Mesodermal cell (in vitro differentiated cells): Measurements from ENCODE around the gene AKR1E2.

Source experiments
- H3K27ac ChIP-seq: 2 replicates; pipeline ENCODE4 v1.7.0; 2013; ENCODE audit warnings: mild to moderate bottlenecking, low read depth, low read length, moderate library complexity; ENCODE audit not compliant: severe bottlenecking
- H3K36me3 ChIP-seq: 2 replicates; pipeline ENCODE4 v1.7.1; 2013; ENCODE audit warnings: mild to moderate bottlenecking, low read length, moderate library complexity; ENCODE audit not compliant: control insufficient read depth, insufficient read depth
- H3K4me1 ChIP-seq: one replicate; pipeline ENCODE4 v1.7.1; 2013; ENCODE audit warnings: mild to moderate bottlenecking, low read length; ENCODE audit not compliant: insufficient read depth, control insufficient read depth, poor library complexity, severe bottlenecking
- H3K4me3 ChIP-seq: 2 replicates; pipeline ENCODE4 v1.7.0; 2013; ENCODE audit warnings: low read length, control low read depth, mild to moderate bottlenecking; ENCODE audit not compliant: insufficient read depth, poor library complexity, severe bottlenecking; ENCODE audit errors: extremely low read depth
- H3K9me3 ChIP-seq: 2 replicates; pipeline ENCODE4 v1.7.1; 2013; ENCODE audit warnings: mild to moderate bottlenecking, low read length, moderate library complexity; ENCODE audit not compliant: control insufficient read depth
- WGBS, 2 experiments: methylation state at CpG; one replicate each; pipeline ENCODE4 v1.1.5; 2013; ENCODE audit warnings: missing lambda C conversion rate in 2 of 2; ENCODE audit not compliant: insufficient coverage in 2 of 2; 5-methylcytosine and 5-hydroxymethylcytosine counted together

Gene AKR1E2

GRCh38 chr10:4830551-4830950 lies 4.5 kb downstream of the AKR1E2 start:
- H3K27ac ChIP-seq = no peak overlapping the region
- H3K9me3 ChIP-seq = no peaks in the 10 kb centered on the region
- H3K4me3 ChIP-seq = no peak overlapping the region
- H3K36me3 ChIP-seq = no peaks in the 10 kb centered on the region
- H3K4me1 ChIP-seq = no peaks in the 10 kb centered on the region
- WGBS, 2 experiments = 93 to 94% methylated on average over 5 to 7 of the region's 8 CpGs

- H3K4me1 ChIP-seq = no peaks in the 10 kb centered on the region
- H3K9me3 ChIP-seq = no peaks in the 10 kb centered on the region
- whole genome bisulfite sequencing, 2 experiments = 77 to 100% methylated on average over 3 of the region's 5 CpGs
- no peak overlapping the region for H3K4me3 ChIP-seq
- no peaks in the 10 kb centered on the region for H3K36me3 ChIP-seq
- no peak overlapping the region for H3K27ac ChIP-seq
Observed at GRCh38 chr10:4831091-4831490, 5.1 kb downstream of the AKR1E2 start.

DNA sequence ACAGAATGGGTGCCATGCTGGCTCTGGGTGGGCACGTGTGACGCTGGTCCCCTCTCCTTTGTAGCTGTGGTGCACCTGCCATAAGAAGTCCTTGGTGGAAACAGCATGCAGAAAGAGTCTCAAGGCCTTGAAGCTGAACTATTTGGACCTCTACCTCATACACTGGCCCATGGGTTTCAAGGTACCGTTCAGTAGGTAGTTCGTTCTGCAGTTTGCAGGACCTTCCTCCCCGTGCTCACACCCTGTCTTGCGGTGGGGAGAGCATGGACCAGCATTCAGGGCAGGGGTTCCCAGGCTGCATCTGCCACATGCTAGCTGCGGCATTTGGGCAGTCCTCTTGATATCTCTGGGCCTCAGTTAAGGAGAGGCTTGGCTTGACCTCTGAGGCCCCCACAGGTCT lies 7.3 kb downstream of the AKR1E2 start:
- 89 to 91% methylated on average over 7 of the region's 7 CpGs for whole genome bisulfite sequencing, 2 experiments

DNA sequence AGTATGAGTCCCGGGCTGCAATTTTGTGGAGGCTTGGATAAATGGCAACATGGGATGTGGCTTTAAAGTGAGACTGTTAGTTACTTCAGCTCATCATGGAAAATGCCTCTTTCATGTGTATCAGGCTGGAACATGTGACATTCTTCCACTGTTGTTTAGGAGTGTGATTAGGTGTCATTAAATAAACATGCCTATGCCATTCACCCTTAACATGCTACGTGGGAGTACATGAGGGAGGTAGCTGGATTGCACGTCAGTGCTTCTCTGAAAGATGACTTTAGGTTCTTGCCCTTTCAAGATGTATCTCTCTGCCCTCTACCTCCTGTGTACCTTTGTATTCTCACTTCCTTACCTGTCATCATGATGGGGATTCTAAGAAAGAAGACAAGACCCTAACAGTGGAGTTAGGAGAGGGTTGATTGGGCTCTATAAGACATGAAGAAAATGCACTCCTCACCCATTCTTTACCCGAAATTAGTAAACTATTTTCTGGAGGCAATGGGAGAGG lies 8.9 kb downstream of the AKR1E2 start:
- no peaks in the 10 kb centered on the region for H3K9me3 ChIP-seq
- no peak overlapping the region for H3K27ac ChIP-seq
- H3K4me3 ChIP-seq = no peak overlapping the region
- H3K4me1 ChIP-seq = no peaks in the 10 kb centered on the region
- no peaks in the 10 kb centered on the region for H3K36me3 ChIP-seq
- 83 to 95% methylated on average over 2 to 3 of the region's 4 CpGs for WGBS, 2 experiments

More for the DNA sequence above, 7.3 kb downstream of the AKR1E2 start:
- H3K4me3 ChIP-seq = no peak overlapping the region
- no peaks in the 10 kb centered on the region for H3K4me1 ChIP-seq
- no peaks in the 10 kb centered on the region for H3K36me3 ChIP-seq
- H3K9me3 ChIP-seq = no peaks in the 10 kb centered on the region
- H3K27ac ChIP-seq = no peak overlapping the region

DNA sequence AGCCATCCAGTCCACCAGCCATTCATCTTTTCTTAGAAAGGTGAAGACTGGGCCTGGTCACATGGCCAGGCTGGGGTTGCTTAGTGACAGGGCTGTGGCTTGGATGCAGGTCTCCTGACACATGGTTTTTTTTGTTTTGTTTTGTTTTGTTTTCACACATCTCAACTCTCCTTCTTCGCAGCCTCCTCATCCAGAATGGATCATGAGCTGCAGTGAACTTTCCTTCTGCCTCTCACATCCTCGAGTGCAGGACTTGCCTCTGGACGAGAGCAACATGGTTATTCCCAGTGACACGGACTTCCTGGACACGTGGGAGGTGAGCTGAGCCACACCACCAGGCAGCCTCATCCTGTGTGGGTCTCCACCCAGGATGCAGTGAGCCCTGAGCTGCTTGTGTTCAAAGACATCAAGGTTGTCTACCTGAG lies 9.5 kb downstream of the AKR1E2 start:
- no peaks in the 10 kb centered on the region for H3K36me3 ChIP-seq
- no peaks in the 10 kb centered on the region for H3K9me3 ChIP-seq
- no peak overlapping the region for H3K4me3 ChIP-seq
- H3K4me1 ChIP-seq = no peaks in the 10 kb centered on the region
- 90 to 97% methylated on average over 4 to 5 of the region's 5 CpGs for WGBS, 2 experiments
- H3K27ac ChIP-seq = no peak overlapping the region

GRCh38 chr10:4836416-4836969 lies 10.5 kb downstream of the AKR1E2 start:
- H3K4me1 ChIP-seq = no peaks in the 10 kb centered on the region
- no peaks in the 10 kb centered on the region for H3K36me3 ChIP-seq
- WGBS, 2 experiments = 93 to 98% methylated on average over 5 to 8 of the region's 8 CpGs
- no peaks in the 10 kb centered on the region for H3K9me3 ChIP-seq
- H3K4me3 ChIP-seq = no peak overlapping the region
- no peak overlapping the region for H3K27ac ChIP-seq

DNA sequence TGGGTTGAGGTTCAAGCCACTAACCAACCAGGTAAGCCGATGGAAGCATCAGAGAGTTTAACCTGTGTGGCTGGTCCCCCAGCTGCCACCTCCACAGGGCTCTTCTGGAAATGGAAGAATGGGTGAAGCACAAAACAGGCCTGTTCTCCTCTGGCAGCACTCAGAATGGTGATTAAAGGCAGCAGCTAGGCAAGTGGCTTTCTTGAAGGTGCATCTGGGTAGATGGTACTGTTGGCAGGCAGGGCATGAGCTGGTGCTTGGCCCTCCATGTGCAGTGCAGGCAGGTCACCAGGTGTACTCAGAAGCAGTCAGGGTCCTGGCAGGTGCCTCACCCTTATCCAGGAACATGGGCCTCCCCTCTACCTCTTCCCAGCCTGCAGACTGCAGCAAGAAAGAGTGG lies 11.5 kb downstream of the AKR1E2 start:
- Histone ChIP-seq H3K27ac (no peak overlapping the region), H3K4me1 (no peaks in the 10 kb centered on the region), H3K4me3 (no peak overlapping the region), H3K36me3 (no peaks in the 10 kb centered on the region), H3K9me3 (no peaks in the 10 kb centered on the region)
- 86% methylated on average over 1 of the region's 1 CpG; no CpG with 5 or more reads in 1 of the 2 experiments for WGBS, 2 experiments

DNA sequence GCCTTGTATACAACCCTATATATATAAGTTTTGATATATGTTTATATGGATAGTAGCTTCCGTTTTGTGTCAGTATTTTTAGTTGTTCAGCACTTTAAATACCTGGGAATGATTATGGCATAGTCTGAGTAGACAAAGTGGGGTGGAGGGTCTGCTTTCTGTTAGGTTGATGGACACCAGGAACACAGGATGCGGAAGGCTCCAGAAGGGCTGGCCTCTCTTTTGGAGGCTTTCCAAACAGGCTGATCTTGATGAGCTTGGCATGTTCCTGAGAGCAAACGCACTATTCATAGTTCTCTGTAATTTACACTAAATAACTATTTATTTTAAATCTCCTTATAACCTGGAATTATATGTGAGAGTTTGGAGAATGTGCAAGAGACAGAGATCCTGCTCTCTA lies 12.7 kb downstream of the AKR1E2 start:
- Histone ChIP-seq H3K4me1 (no peaks in the 10 kb centered on the region), H3K4me3 (no peak overlapping the region), H3K9me3 (no peaks in the 10 kb centered on the region), H3K36me3 (no peaks in the 10 kb centered on the region), H3K27ac (no peak overlapping the region)
- WGBS, 2 experiments = 100% methylated on average over 1 of the region's 3 CpGs; no CpG with 5 or more reads in 1 of the 2 experiments

GRCh38 chr10:4839353-4839752 lies 13.3 kb downstream of the AKR1E2 start:
- Histone ChIP-seq H3K4me1 (no peaks in the 10 kb centered on the region), H3K36me3 (no peaks in the 10 kb centered on the region), H3K27ac (no peak overlapping the region), H3K9me3 (no peaks in the 10 kb centered on the region), H3K4me3 (no peak overlapping the region)
- 95 to 100% methylated on average over 1 to 2 of the region's 4 CpGs for WGBS, 2 experiments

DNA sequence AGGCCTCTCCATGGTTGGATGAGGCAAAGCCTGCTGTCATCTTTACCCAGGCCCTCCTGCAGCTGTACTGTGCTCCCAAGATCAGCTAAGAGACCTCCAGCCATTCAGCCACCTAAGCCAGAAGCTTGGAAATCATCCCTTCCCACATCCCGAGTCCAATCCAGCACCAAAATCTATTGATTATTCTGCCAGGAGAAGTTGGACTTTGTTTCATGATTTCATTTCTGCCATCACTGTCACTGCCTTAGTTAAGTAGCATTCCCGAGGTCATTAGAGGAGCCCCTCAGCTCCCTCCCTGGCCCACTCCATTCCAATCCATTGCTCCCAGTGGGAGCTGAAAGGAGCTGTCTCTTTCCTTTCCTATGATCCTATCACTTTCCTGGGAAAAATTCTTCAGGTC lies 14.1 kb downstream of the AKR1E2 start:
- WGBS, 2 experiments = 88 to 100% methylated on average over 2 of the region's 2 CpGs
- H3K4me3 ChIP-seq = no peak overlapping the region
- no peaks in the 10 kb centered on the region for H3K36me3 ChIP-seq
- no peaks in the 10 kb centered on the region for H3K9me3 ChIP-seq
- H3K4me1 ChIP-seq = no peaks in the 10 kb centered on the region
- no peak overlapping the region for H3K27ac ChIP-seq

- WGBS, 2 experiments = 88 to 89% methylated on average over 10 to 13 of the region's 16 CpGs
- Histone ChIP-seq H3K36me3 (no peaks in the 10 kb centered on the region), H3K4me1 (peaks cover 10% of the 10 kb centered on the region), H3K9me3 (no peaks in the 10 kb centered on the region), H3K4me3 (no peak overlapping the region), H3K27ac (no peak overlapping the region)
Observed at GRCh38 chr10:4843525-4844180, 17.6 kb downstream of the AKR1E2 start.
